Small intestine (tissue), 7 donors: ENCODE measurements around the gene TJP3. TPM values are rescaled to one million over a fixed set of nuclear protein-coding genes. Genes with fewer than 3 reads are reported as not detected.

Source experiments
- DNase-seq, 2 donors: peaks; one replicate each; pipeline versions ENCODE4 v3.0.0 to v3.0.0-alpha.2; 2013
- FAIRE-seq: peaks from 2 replicates; lab custom pipeline; 2012; peaks lifted over from hg19 to GRCh38; lab: Jason Lieb, UNC
- H3K27ac ChIP-seq, 3 donors: one replicate each; pipeline ENCODE4 v1.5.1; 2013; ENCODE audit warnings: low read length in 2 of 3, mild to moderate bottlenecking in 2 of 3, control low read depth in 1 of 3, inconsistent platforms in 1 of 3, low read depth in 1 of 3, moderate library complexity in 1 of 3
- H3K27me3 ChIP-seq, 3 donors: one replicate each; pipeline ENCODE4 v1.6.1; 2013; ENCODE audit warnings: low read length in 3 of 3, inconsistent platforms in 1 of 3; ENCODE audit not compliant: control insufficient read depth in 3 of 3, insufficient read depth in 3 of 3
- H3K36me3 ChIP-seq, 3 donors: one replicate each; pipeline ENCODE4 v1.6.1; 2013; ENCODE audit warnings: low read length in 3 of 3, inconsistent platforms in 1 of 3, low read depth in 1 of 3, mild to moderate bottlenecking in 1 of 3, moderate library complexity in 1 of 3; ENCODE audit not compliant: control insufficient read depth in 3 of 3, insufficient read depth in 2 of 3
- H3K4me1 ChIP-seq, 3 donors: one replicate each; pipeline ENCODE4 v1.6.1; 2013; ENCODE audit warnings: low read length in 2 of 3, inconsistent platforms in 1 of 3, low read depth in 1 of 3, mild to moderate bottlenecking in 1 of 3, moderate library complexity in 1 of 3; ENCODE audit not compliant: control insufficient read depth in 3 of 3, insufficient read depth in 2 of 3
- H3K4me3 ChIP-seq, 3 donors: one replicate each; pipeline ENCODE4 v1.5.1; 2013; ENCODE audit warnings: low read length in 3 of 3, control low read depth in 1 of 3, inconsistent platforms in 1 of 3, low read depth in 1 of 3, mild to moderate bottlenecking in 1 of 3, moderate library complexity in 1 of 3
- H3K9me3 ChIP-seq, 2 donors: one replicate each; pipeline ENCODE4 v1.6.1; 2013; ENCODE audit warnings: low read depth in 1 of 2, low read length in 1 of 2; ENCODE audit not compliant: control insufficient read depth in 2 of 2, insufficient read depth in 1 of 2
- WGBS, 3 donors: extraction: QIAGEN DNeasy Blood & Tissue Kit; methylation state at CpG; one replicate each; pipeline ENCODE4 v1.1.7; 2013; 5-methylcytosine and 5-hydroxymethylcytosine counted together
- polyA plus RNA-seq, 4 donors: library from polyadenylated mRNA; stranded (reverse) in 3 of 4; unstranded in 1 of 4; fragments of 200-250 nt in 3 of 4; fragments of 120-200 nt in 1 of 4; gene quantifications; one replicate each; pipeline versions ENCODE4 v1.2.1 to v1.2.3, GENCODE V29; 2013
- donor health status: healthy with polysubstance abuse.
- donor health status: control.
- donor health status: control.
- donor health status: Bipolar disorder and iron deficiency.
- donor health status: healthy.

Gene TJP3
- polyA plus RNA-seq, 4 donors = 74.5 to 385 (median 188) TPM

GRCh38 chr19:3684054-3684816, 23.9 kb upstream of the TJP3 start:
- 86 to 92% (median 92%) methylated on average over 23 of the region's 23 CpGs for WGBS, 3 donors
- Histone ChIP-seq H3K9me3 (peaks cover 0 to 9% of the 10 kb centered on the region in 2 donors), H3K27me3 (no peaks in the 10 kb centered on the region), H3K27ac (no peak overlapping the region), H3K4me3 (no peak overlapping the region), H3K4me1 (peaks cover 0 to 7% (median 0%) of the 10 kb centered on the region in 3 donors), H3K36me3 (peaks cover 2 to 45% (median 4%) of the 10 kb centered on the region in 3 donors)
- DNase-seq (no peak), FAIRE-seq (no peak)

GRCh38 chr19:3684817-3685410, 23.3 kb upstream of the TJP3 start:
- WGBS, 3 donors = 83 to 91% (median 84%) methylated on average over 8 of the region's 8 CpGs
- H3K4me3 ChIP-seq = no peak overlapping the region
- H3K27me3 ChIP-seq = no peaks in the 10 kb centered on the region
- H3K4me1 ChIP-seq = peaks cover 0 to 7% (median 0%) of the 10 kb centered on the region in 3 donors
- no peak overlapping the region for H3K27ac ChIP-seq
- DNase-seq (no peak), FAIRE-seq (no peak)
- H3K36me3 ChIP-seq = peaks cover 2 to 39% (median 4%) of the 10 kb centered on the region in 3 donors
- H3K9me3 ChIP-seq = peaks cover 0 to 9% of the 10 kb centered on the region in 2 donors

GRCh38 chr19:3687393-3687773, 20.8 kb upstream of the TJP3 start:
- FAIRE-seq = no peak
- H3K9me3 ChIP-seq = peaks cover 0 to 21% of the 10 kb centered on the region in 2 donors
- H3K4me1 ChIP-seq = peaks cover 0 to 7% (median 0%) of the 10 kb centered on the region in 3 donors
- DNase-seq = no peak
- H3K4me3 ChIP-seq = peak overlapping the region in 2 of 3 donors; percentile 33 to 41
- H3K36me3 ChIP-seq = peaks cover 2 to 31% (median 4%) of the 10 kb centered on the region in 3 donors
- H3K27me3 ChIP-seq = no peaks in the 10 kb centered on the region
- WGBS, 3 donors = 51 to 67% (median 52%) methylated on average over 12 of the region's 12 CpGs
- no peak overlapping the region for H3K27ac ChIP-seq

GRCh38 chr19:3687774-3688706, 20.1 kb upstream of the TJP3 start:
- peak; percentile 65 to 74 for DNase-seq
- Histone ChIP-seq H3K27me3 (no peaks in the 10 kb centered on the region), H3K9me3 (peaks cover 0 to 21% of the 10 kb centered on the region in 2 donors), H3K4me3 (peak overlapping the region in 2 of 3 donors; percentile 33 to 41), H3K36me3 (peaks cover 2 to 31% (median 4%) of the 10 kb centered on the region in 3 donors), H3K27ac (peak overlapping the region in 1 of 3 donors; percentile 42), H3K4me1 (peaks cover 0 to 7% (median 0%) of the 10 kb centered on the region in 3 donors)
- FAIRE-seq = no peak
- WGBS, 3 donors = 18 to 29% (median 18%) methylated on average over 48 to 55 of the region's 55 CpGs

GRCh38 chr19:3690551-3691371, 17.4 kb upstream of the TJP3 start:
- H3K27me3 ChIP-seq = no peaks in the 10 kb centered on the region
- DNase-seq (no peak), FAIRE-seq (no peak)
- 88 to 91% (median 89%) methylated on average over 31 of the region's 31 CpGs for WGBS, 3 donors
- H3K4me1 ChIP-seq = peaks cover 0 to 7% (median 0%) of the 10 kb centered on the region in 3 donors
- H3K27ac ChIP-seq = no peak overlapping the region
- peaks cover 0 to 32% (median 0%) of the 10 kb centered on the region in 3 donors for H3K36me3 ChIP-seq
- H3K9me3 ChIP-seq = peaks cover 0 to 12% of the 10 kb centered on the region in 2 donors
- H3K4me3 ChIP-seq = no peak overlapping the region

- Histone ChIP-seq H3K4me3 (no peak overlapping the region), H3K36me3 (peaks cover 0 to 35% (median 0%) of the 10 kb centered on the region in 3 donors), H3K9me3 (peaks cover 0 to 12% of the 10 kb centered on the region in 2 donors), H3K27me3 (no peaks in the 10 kb centered on the region), H3K27ac (no peak overlapping the region), H3K4me1 (peaks cover 0 to 7% (median 0%) of the 10 kb centered on the region in 3 donors)
- no peak for DNase-seq
- FAIRE-seq = no peak
- 91% methylated on average over 16 of the region's 16 CpGs for WGBS, 3 donors
Observed at GRCh38 chr19:3691372-3691716, 16.8 kb upstream of the TJP3 start.

GRCh38 chr19:3691726-3692125, 16.5 kb upstream of the TJP3 start:
- Histone ChIP-seq H3K9me3 (peaks cover 0 to 12% of the 10 kb centered on the region in 2 donors), H3K27ac (no peak overlapping the region), H3K4me3 (no peak overlapping the region), H3K27me3 (no peaks in the 10 kb centered on the region), H3K4me1 (peaks cover 0 to 7% (median 0%) of the 10 kb centered on the region in 3 donors), H3K36me3 (peaks cover 0 to 35% (median 0%) of the 10 kb centered on the region in 3 donors)
- WGBS, 3 donors = 95 to 97% (median 96%) methylated on average over 18 of the region's 18 CpGs
- no peak for FAIRE-seq
- no peak for DNase-seq
